ENCODE data around the gene EMSY.

DNA sequence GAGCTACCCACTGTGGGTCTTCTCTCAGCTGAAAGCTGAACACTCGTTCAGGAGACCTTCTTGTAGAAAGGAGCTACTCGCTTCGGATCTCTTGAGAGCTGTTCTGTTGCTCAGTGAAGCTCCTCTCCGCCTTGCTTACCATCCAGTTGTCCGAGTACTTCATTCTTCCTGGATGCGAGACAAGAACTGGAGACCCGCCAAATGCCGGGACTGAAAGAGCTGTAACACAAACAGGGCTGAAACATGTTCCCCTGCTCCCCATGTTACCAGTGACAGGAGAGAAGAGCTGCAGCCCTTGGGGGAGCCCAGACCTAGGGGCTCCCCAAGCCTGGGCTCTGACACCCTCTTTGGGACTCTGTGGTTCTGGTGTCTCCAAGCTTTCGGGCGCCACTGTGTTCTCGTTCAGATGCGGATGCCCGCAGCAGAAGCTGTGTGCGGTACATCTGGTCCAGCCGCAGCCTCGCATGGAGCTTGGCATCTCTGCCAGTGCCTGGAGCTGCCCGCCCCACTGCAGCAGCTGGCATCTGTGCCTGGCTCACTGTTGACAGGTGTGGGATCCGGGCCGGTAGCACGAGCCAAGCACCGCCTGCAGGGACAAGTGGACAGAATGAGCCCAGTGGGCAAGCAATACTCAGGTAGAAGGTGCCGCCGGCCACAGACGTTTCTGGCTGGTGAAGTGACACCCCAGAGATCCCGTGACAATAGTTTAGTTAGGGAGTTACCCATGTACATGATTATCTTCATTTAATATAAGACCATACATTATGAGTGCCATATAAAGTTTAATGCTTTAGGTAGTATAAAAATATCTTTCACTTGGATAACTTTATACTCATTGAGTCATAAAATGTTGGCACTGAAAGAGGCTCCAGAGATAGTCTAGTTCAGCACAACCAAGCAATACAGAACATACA lies 49.1 kb downstream of the EMSY start:
- TF ChIP-seq, protein P1, sequence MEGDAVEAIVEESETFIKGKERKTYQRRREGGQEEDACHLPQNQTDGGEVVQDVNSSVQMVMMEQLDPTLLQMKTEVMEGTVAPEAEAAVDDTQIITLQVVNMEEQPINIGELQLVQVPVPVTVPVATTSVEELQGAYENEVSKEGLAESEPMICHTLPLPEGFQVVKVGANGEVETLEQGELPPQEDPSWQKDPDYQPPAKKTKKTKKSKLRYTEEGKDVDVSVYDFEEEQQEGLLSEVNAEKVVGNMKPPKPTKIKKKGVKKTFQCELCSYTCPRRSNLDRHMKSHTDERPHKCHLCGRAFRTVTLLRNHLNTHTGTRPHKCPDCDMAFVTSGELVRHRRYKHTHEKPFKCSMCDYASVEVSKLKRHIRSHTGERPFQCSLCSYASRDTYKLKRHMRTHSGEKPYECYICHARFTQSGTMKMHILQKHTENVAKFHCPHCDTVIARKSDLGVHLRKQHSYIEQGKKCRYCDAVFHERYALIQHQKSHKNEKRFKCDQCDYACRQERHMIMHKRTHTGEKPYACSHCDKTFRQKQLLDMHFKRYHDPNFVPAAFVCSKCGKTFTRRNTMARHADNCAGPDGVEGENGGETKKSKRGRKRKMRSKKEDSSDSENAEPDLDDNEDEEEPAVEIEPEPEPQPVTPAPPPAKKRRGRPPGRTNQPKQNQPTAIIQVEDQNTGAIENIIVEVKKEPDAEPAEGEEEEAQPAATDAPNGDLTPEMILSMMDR (IDR thresholded peaks at IDR 0.05): no peak
- TF ChIP-seq POLR2A (IDR thresholded peaks at IDR 0.05): no peak

Measured in uterus (tissue), 2 donors.